ENCODE measurements around the gene HSD11B2.
"Not testable (repeated sequence)": the region's sequence is repeated elsewhere in the genome, so short reads cannot be mapped to it uniquely, and the experiment has no call there.

HSD11B2 gene

DNA sequence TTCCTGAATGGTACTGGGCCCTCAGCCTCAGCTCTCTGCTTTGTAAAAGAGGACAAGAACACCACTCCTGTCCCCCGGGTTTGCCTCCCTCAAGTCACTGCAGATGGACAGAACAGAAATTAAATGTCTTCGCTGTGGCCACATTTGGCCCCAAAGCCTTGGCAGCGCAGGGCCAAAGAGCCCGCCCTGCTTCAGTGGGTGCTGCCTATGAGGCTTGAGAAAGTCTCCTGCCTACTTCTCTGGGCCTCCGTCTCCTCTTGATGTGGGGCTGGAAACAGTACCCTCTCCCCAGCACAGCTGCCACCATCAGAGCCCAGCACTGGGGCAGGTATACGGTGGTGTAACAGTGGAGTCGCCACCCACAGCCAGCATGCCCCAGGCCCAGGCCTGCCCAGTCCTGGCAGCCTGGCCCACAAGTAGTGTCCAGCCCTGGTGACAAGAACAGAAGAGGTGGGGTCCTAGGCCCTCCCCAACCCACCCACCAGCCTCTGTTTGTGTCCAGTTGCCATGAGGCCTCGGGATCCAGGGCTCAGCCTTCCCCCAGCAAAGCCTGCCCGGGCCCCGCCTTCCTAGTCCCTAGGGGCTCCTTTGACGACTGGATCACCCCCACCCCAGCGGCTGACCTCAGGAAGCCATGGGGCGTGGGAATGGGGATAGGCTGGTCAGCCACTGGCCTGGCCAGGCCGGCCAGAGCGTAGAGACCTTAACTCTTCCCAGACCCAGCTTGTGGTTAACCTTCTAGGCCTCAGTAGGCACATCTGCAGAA is 33.7 kb upstream of the HSD11B2 start:
- no peak for DNase-seq

DNA sequence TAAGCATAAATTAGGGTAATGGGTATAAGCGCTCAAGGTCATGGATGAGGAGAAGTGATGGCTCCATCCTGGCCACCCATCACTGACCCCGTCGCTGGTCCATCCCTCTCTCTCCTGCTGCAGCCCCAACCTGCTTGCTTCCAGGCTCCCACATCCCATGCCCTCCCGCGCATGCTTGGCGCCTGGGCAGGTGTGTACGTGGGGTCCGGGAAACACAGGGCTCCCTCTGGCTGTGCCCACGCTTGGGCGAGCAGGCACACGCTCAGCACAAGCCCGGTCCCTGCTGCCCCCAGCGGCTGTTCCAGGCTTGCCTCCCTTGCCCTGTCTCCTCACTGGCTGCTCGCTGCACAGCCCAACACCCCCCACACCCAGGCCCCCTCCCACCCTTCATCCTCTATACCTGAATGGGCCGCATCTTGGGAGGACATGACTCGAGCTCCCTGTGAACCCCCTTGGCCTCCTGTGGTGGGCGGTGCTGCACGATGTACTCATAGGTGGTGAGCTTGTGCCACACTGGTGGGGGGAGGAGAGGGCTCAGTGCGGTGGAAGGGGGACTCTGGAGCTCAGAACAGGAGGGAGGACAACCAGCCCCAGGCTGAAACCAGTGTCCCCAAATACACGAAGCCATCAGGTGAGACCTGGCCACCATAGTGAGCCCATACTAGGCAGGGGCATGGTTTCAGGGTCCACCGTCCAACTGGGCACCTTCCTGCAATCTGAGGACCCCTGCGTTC is 32.9 kb upstream of the HSD11B2 start:
- DNase-seq = no peak

DNA sequence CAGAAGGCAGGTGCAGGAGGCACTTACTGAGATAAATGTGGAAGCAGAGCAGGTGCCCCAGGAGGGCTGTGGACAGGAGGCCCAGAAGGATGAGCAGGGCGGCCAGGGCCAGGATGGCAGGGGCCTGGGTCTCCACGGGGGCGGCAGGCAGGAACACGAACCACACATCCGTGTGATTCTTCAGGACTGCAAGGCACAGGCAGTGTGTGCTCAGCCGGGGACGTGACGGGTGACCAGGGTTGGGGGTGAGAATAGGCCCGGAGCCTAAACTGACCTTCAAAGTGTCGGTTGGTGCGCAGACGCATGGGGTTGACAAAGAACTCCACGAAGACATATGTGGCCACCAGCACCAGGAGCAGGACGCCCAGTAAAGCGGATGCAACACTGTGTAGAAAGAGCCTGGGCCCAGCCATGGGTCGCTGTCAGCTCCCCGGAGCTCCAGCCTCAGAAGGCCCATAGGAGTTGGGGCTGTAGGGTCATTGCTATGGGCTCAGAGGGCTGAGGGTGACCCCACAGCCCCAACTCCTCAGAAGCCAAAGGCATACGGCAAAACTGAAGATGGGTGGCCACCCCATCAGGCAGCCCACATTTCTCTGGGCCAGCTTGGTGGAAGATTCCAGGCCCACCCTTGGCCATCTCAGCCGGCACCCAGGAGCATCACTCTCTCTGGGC is 32.2 kb upstream of the HSD11B2 start:
- DNase-seq = no peak

DNA sequence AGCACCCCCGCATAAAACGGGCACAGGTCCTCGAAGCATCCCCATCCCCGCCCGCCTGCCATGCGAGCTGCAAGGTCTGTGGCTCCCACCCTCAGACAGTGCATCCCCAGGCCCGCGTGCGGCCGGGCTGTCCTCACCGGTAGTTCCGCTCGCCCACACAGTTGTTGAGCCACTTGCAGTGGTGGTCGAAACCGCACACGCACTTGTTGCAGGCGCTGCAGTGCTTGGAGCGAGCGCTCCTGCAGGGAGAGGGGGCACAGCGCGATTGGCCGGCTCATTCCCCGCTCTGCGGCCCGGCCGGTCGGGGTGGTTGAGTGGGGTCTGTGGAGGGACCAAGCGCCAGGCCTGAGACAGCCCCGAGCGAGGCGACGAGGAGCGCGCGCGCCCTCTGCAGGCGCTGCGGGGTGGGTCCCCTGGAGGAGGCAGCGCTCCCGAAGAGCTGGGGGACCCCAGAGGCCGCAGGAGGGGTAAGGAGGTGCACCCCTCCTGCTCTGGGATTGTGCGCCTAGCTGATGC is 31.6 kb upstream of the HSD11B2 start:
- DNase-seq = peak; percentile 30

DNA sequence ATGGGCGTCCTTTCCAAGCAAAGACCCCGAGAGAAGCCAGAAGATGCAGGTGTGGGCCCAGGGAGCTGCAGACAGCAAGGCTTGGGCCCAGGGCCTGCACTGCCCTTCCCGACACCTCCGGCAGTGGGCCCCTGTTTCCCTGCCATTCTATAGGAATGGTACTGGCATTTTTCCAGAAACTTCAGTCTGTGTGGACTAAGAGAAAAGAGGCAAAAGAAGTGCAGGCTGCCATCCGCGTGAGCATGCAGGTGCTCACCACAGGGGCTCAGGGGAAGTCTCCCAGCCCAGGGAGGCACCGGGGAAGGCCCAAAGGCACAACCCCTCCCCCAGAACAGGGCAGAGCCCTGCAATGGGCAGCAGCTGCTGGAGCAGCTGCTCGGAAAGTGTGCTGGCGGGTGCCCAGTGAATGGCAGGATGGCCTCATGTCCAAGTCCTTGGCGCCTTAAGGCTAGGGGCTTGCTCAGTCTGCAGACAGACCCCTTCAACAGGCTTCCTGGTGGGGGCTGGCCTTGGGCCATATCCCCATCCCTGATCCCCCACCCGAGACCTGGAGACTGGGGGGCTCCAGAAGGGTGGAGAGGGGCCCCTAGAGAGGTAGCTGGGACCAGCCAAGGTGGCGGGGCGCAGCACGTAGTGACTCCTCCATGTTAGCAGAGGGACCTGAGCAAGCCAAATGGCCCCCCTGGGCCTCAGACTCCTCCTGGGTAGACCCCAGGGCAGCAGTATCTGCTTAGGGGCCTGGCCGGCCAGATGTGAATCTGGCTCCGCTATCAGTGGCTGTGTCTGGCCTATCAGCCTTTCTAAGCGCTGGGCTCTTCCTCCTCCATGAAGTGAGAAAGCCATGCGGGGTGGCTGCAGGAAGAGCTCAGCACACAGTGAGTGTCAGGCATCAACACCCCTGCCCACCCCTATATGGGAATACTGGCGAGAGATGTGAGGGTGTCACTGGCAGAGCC is 30.9 kb upstream of the HSD11B2 start:
- no peak for DNase-seq

DNA sequence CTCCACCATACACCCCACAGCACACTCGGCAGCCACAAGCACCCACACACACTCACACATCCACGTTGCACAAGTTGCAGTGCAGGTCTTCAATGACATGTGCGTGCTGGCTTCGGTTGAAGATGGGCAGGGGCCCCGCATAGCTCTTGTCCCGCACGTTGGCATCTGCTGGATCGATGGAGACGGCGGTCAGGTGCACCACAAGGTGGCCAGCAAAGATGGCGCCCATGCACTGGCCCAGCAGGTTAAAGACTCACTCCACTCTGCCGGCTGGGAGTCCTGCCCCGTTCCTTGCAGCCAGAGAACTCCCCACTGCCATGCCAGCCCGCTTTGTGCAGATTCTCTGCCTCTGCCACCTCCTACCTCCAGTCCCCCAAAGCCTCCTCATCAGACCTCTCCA is 30.0 kb upstream of the HSD11B2 start:
- no peak for DNase-seq

DNA sequence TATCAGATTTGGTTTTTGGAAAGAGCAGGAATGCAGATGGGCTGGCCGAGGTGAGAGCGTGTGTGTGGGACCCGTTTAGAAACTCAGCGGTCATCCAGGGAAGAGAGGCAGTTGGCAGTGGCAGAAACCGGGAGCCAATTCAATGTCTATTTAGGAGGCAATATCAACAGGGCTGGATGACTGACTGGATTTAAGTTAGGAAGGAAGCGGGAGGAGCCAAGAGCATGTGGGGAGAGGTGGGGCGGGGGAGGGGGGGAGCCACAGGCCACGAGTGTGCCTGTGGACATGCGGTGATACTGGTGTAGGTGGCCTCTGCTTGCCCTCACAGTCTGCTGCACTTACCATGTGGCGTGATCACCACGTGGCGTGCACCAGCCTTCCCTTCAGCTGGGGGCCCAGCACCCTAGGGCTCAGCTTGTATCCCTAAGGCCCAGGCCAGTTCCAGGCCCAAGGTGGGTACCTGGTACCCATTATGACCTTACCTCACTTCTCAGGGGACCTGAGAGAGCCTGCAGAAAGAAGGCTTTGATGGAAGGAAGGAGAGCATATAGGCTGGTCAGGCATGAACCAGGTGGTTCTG is 26.9 kb upstream of the HSD11B2 start:
- DNase-seq = no peak

DNA sequence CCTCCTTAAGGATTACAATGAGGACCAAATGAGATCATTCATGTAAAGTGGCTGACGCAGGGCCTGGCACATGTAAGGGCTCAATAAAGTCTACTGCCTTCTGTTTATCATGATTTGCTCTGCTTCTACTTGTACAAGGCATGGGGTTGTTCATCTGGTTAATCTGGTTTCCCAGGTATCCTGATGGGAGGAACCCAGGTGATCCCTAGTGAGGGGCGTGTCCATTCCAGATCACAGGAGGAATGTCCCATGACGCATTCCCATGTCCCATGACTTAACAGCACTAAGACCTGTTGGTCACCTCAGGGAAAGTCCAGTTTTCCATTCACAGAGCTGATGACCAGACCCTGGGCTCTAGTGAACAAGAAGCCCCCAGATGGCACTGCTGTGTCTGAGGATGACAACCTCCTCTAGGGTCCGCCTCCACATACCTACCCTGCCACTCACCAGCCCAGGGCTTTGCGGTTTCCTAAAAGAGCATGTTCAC is 26.1 kb upstream of the HSD11B2 start:
- no peak for DNase-seq

DNA sequence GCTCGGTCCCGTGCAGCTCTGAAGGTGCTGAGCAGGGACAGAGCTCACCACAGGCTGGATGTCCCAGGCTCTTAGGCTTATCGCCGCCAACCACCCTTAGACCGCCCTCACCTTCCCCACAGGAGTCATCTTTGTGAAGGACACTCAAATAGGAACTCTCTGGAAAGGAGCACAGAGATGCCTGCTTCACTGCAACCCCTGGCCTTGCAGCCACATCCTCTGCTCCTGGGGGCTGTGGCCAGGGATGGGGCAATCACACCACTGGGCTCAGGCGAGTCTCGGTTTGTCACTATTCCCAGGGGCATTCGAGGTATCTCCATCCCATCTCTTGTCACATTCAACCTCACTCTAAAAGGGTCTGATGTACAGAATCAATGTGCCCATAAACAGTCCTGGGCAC is 25.6 kb upstream of the HSD11B2 start:
- DNase-seq = no peak

DNA sequence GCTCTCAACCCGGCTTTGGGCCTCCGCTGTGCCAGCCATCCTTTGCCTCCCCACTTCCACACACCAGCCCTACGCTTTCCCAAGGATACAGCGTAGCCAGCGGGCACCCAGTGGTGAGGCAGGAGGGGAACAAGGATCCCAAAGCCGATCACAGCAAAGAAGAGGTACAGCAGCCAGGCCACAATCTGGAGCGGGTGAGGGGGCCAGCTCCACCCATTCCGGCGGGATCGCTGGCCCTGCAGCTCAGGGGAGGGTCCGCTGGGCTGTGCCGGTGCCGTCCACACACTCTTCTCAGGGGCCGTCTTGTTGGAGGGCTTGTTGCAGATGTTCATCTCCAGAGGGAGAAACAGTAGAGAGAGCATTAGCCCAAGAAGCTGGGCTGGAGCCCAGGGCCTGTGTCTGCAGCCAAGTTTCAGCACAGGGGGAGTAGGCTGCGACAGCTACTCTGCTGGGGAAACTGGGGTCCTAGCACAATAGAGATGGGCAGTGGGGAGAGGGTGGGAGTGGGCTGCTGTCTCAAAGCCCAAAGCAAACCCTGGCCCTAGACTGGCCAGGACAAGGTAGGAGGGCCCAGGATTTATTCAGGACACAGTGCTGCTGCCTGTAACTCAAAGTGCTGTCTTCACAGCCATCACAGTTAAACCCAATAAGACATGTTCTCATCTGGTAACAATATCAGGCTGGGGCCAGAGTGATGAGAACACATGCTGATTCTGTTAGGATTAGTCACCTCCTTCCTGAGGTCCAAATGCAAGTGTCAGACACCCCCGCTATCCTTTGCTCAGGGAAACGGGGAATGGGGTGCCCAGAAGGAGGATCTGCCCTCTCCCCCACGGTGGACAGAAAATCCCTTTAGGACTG is 24.6 kb upstream of the HSD11B2 start:
- DNase-seq = no peak

DNA sequence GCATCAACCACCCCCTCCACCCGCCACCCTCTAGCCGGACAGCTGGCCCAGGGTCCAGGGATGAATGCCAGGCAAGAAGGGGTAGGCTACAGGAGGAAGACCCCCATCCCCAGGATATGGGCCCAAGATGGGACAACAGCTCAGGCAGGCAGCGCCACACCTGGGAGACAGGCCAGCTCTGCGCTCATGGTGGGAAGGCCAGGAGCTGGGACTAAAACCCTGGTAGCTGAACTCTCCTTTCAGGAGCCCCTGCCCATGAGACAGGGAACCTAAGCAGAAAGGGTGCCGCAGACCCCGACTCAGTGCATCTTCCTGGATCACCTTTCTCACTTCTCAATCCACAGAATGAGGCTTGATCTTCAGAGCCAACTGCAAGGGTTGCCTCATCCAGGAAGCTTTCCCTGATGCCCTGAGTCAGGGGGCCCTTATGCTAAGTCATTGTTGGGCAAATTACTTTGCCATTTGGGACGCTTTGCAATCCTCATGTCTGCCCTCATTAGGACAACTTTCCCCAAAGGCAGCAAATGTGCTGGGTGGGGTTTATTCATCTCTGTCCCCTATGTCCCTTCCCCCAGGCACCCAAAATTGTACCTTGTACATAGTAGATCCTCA is 23.6 kb upstream of the HSD11B2 start:
- DNase-seq = no peak

DNA sequence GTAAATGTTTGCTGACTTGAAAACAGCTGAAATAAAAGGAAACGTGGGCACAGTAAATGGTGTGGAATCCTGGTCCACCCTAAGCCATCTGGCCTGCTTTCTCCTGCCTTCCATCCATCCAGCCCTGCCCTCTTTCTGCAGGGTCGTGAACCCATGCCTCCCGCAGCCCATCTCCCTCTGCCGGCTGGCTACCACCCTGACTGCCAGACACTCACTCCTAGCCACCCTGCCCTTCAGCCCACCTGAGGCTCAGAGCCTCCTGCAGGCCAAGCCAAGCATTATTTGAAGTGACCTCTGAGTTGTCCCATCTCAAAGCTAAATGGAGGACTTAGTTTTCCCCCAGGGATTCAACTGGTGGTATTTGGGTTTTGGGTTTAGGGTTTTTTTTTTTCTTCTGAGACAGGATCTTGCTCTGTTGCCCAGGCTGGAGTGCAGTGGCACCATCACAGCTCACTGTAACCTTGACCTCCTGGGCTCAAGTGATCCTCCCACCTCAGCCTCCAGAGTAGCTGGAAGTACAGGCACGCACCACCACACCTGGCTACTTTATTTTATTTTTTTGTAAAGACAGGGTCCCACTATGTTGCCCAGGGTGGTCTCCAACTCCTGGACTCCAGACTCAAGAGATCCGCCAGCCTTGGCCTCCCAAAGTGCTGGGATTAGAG is 23.0 kb upstream of the HSD11B2 start:
- DNase-seq = no peak

DNA sequence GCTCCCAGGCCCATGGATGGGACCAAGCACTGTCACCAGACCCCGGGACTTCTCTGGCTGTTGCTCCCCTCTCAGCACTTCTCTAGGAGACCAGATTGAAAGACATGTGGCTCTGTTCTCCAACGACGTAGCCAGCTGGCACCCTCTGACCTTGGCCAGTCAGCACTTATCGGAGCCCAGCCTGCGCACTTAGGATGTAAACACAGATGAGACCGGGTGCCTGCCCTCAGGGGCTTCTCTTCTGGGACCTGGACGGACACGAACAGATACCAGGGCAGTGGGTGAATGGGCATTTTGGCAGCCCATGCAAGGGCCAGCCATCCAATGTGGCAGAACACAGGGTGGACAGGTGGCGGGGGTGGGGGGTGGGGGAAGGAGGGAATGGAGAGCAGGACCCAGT is 21.3 kb upstream of the HSD11B2 start:
- no peak for DNase-seq

DNA sequence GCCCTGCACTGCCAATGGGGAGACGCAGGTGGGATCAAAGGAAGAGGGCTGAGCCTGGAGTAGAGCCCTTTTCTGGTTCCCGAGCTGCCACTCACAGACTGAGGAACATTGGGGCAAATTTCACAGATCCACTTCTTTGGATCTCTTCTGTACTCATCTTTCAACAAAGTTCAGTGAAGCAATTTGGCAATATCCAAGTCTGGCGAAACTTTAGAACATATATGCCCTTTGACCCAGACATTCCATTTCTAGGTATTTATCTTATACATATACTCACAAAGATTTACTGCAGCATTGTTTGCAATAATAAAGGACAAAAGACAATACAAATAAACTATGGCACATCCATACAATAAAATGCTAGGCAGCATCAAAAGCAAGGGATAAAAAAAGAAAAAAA is 19.6 kb upstream of the HSD11B2 start:
- no peak for DNase-seq

DNA sequence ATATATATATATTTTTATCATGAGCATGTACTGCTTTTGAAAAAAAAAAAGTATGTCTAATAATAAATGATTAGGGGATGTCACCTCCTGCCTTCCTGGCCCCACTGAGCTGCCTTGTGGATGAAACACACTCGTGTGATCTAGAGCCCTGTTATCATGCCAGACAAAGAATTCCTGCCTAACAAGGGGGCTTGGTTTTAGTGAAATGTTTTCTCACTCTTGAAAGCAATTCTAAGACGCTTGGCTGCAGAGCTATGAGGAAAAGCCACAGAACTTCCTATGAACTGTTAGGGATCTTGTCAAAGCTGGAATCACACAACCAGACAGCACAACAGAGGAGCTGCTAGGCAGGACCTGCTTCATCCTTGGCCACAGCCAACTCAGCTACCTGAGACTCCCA is 18.6 kb upstream of the HSD11B2 start:
- DNase-seq = no peak

DNA sequence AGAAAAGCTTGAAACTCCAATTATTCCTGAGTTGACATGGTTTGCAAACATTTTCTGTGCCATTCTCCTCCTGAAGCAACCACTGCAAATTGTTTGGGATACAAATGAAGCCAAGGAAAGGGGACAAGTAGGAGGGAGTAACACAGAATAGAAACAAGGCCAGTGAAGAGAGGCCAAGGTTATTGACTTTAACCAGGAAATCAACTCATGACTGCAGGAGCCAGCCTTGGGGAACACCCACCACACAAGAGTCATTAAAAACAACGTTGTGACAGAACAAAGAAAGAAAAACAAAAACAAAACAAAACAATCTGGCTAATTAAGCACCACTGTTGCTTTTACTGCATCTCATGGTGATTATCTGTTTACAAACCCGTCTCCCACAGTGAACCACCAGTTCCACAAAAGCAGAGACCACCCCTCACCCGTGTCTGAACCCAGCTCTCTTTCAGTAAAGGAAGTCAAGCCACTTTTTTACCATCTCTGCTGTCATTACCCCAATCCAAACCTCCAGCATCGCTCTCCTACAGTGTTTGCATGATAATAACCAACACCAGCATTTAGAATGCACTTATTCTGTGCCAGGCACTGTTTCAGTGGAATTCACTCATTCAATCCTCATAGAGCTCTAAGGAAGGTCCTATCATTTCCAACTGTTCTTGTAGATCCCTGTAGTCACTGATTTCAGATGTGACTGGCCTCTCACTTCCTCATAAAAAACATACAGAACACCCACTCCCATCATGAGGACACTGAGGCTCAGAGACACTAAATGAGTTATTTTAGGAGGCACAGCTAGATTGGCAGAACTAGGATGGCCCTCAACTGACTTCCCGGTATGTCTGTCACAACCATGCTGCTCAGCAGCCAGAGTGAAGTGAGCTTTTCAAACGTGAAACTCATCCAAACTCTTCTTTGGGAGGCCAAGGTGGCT is 16.7 kb upstream of the HSD11B2 start:
- no peak for DNase-seq

DNA sequence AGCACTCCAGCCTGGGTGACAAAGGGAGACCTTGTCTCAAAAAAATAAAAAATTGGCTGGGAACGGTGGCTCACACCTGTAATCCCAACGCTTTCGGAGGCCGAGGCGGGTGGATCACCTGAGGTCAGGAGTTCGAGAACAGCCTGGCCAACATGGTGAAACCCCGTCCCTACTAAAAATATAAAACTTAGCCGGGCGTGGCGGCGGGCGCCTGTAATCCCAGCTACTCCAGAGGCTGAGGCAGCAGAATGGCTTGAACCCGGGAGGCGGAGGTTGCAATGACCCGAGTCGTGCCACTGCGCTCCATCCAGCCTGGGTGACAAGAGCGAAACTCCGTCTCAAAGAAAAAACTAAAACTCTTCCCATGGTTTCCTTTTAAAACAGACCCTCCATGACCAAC is 15.5 kb upstream of the HSD11B2 start:
- not testable (repeated sequence) for DNase-seq

DNA sequence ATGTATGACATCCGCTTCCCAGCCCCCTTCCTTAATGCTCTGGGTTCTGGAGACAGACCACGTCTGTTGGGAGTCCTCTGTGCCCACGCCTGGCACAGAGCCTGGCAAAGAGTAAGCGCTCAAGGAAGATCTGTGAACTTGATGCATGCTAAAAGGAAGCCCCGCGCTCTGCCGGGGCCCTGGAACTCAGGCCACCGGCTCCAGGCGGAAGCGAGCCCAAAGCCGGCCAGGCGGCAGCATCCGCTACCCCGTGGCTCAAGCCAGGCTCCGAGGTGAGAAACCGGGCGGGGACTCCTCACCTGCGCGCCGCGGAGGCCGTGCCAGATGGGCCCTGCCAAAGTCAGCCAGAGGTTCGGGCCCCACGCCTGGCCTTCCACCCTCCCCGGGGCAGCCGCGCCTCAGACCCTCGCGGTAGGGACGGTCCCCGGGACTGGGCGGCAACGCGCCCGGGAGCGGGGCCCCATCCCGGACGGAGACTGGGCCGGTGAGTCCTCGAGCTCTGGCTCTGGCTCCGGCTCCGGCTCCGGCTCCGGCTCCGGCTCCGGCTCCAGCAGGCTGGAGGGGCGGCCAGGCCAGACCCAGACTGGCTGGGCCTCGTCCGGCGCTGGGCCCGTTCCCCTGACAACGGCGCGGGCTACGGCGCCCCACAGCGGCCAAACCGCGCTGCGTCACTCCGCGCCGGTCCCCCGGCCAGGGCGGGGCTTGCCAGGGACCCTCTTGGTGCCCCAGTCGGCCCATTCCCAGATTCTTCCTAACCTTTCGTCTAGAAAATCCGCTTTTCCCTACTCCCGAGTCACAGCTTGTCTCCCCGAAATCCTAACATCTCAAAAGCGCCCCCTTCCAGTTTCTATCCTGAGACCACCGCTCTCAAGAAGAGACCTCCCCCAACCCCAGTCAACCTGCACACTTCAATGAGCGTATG is 14.8 kb upstream of the HSD11B2 start, which contains the start of gene ZDHHC1:
ZDHHC1 (minus strand) TSS at position 606 of the 922 bp plus-strand sequence. CDS start 8,702 bp downstream, outside the sequence.
- DNase-seq = peak; percentile 39
